Activated CD8-positive, alpha-beta memory T cell treated with anti-CD3 and anti-CD28 coated beads for 36 hours (primary cell): Measurements from ENCODE around the gene CAPN13. TPM values are rescaled to one million over a fixed set of nuclear protein-coding genes. Genes with fewer than 3 reads are reported as not detected.
"Not testable (repeated sequence)": the region's sequence is repeated elsewhere in the genome, so short reads cannot be mapped to it uniquely, and the experiment has no call there.

ENCODE experiments used
- CTCF ChIA-PET: fragments of 350-600 bp; sonication (Branson Sonifier 250); formaldehyde crosslinking; loops from one replicate; lab custom pipeline; 2021; ENCODE audit warnings: antibody characterized with exemption; lab: Charles Lee
- POLR2A ChIA-PET: fragments of 350-600 bp; sonication (Branson Sonifier 250); formaldehyde crosslinking; loops from one replicate; lab custom pipeline; 2021; ENCODE audit warnings: antibody characterized with exemption; lab: Charles Lee
- total RNA-seq, 2 experiments: library from RNA; stranded (reverse); gene quantifications; one replicate each; pipeline ENCODE4 v1.2.3, GENCODE V29; 2021

CAPN13 gene
- total RNA-seq, 2 experiments from 2014 or later, result not detected

DNA sequence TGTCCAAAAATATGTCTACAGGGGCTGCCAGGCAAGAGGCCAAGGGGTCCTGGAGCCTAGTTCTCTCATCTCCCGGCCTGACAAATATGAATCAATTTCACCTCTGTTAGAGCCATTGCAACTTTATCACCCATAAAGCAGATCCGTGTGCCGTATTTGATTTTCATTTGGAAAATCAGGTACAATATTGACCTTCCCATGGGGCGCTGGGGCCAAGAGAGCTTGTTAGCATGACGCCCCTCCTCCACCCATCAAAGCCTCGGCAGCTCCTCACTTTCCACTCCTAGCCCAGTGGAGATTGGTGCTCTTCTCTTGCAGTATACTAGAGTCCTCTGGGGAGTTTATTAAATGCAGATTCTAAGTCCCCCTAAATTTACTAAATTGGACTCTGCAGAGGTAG lies 96.8 kb downstream of the CAPN13 start:
- ChIA-PET CTCF (interaction anchor here (0.8 to 11.0 kb wide), 10 partner anchors 8 to 623 kb away, joined by 3 to 202 read pairs (median 4); no protein-coding TSS in a partner anchor), POLR2A (no interaction called here)

- CTCF ChIA-PET, result interaction anchor here (0.8 to 11.0 kb wide), 6 partner anchors 16 to 624 kb away, joined by 3 to 202 read pairs (median 10); no protein-coding TSS in a partner anchor
- POLR2A ChIA-PET, result no interaction called here
Measured at GRCh38 chr2:30710016-30710415, 97.2 kb downstream of the CAPN13 start.

GRCh38 chr2:30709516-30709915 lies 97.7 kb downstream of the CAPN13 start:
- ChIA-PET POLR2A (no interaction called here), CTCF (interaction anchor here (1.2 to 11.0 kb wide), 5 partner anchors 15 to 624 kb away, joined by 3 to 202 read pairs (median 16); no protein-coding TSS in a partner anchor)

DNA sequence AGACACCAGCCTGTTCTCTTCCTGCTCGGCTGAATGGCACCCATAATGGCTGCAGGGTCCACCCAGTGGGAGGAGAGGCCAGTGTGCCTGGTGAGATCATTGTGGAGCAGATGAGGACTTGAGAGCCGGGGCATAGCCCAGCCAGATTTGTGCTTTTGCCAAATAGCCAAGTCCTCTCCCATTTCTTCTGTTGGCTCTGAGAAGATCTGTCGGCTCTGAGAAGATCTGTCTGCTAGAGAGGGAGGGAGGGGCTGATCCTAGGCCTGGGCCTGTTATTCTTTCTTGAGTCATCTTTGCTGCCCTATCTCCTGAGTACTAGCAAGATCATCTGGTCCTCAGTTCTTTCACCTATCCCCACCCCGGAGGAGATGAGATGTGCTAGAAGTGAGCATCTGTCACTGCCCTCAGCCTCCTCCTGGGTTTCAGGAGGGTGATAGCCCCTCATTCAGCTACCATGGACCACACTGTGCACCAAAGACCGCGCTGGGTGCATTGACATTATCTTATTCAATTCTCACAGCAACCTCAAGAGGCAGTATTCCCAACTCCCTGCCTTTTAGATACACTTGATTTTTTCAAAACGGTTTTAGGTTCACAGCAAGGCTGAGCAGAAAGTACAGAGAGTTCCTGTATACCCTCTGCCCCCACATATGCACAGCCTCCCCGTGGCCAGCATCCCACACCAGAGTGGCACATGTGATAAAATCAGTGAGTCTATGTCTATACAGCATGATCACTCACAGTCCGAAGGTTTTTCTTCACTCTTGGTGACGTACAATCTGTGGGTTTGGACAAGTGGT lies 98.6 kb downstream of the CAPN13 start:
- POLR2A ChIA-PET, result no interaction called here
- CTCF ChIA-PET, result interaction anchor here (1.2 to 11.0 kb wide), 3 partner anchors 15 to 543 kb away, joined by 3 to 202 read pairs (median 32); no protein-coding TSS in a partner anchor

DNA sequence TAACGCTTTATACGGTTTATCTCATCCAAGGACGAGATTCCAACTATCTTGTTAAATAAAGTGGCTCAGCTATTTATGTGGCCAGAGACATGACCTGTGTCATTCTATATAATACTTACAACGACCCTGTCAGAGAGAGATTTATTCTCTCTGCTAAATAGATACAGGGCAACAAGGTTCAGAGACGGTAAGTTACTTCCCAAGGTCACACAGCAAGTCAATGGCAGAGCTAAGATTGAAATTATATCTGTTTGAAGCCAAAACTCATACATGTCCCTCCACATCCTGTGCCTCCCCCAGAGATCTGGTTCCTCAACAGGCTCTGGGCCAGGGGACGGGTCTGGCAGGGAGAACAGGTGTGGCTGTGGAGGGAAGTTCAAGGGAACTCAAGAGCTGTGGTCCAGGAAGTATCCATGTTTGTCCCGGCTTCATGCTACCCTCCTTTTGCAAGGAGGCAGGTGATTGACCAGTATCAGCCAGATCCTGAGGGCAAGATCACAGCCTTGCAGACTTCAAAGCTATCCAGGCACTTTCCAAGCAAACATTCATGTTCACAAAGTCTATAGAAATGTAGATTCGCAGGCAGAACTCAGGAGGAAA lies 99.8 kb downstream of the CAPN13 start:
- CTCF ChIA-PET, result interaction anchor here (0.6 to 11.0 kb wide), 11 partner anchors 10 to 568 kb away, joined by 3 to 202 read pairs (median 3); no protein-coding TSS in a partner anchor
- POLR2A ChIA-PET, result no interaction called here

DNA sequence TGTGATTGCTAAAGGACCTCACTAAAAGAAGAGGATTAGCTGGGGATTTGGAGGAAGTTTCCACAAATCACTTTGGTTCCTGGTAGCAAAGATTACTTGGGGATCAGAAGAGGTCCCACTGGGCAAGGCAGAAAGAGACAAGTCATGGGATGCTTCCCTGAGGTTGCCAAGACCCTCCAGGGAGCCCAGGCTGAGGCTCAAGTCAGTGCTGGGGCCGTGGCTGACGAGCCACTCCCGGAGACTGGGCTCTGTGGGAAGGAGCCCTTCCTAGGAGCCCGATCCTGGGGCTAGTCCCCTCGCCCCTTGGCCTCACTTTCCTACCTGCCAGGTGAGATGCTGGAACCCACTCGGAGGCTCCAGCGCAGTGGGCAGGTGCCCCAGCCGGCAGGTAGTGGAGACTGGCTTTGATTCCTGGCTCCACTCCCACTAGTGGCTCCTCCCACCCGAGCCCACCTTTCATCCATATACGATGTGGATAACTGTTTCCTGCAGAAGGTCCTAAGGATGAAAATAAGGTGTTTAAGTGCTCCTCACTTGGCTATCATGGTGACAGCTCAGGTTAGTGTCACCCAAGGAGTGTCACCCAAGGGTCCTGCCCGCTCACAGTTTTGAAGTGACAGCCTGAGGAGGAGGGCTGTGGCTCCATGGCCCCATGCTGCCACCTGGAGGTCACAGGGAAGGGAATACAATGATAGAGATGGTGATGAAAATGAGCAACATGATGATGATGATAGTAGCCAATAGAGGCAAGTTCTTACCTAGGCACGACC lies 100.5 kb downstream of the CAPN13 start:
- ChIA-PET POLR2A (no interaction called here), CTCF (interaction anchor here (0.6 to 11.0 kb wide), 13 partner anchors 9 to 568 kb away, joined by 3 to 202 read pairs (median 3); no protein-coding TSS in a partner anchor)

DNA sequence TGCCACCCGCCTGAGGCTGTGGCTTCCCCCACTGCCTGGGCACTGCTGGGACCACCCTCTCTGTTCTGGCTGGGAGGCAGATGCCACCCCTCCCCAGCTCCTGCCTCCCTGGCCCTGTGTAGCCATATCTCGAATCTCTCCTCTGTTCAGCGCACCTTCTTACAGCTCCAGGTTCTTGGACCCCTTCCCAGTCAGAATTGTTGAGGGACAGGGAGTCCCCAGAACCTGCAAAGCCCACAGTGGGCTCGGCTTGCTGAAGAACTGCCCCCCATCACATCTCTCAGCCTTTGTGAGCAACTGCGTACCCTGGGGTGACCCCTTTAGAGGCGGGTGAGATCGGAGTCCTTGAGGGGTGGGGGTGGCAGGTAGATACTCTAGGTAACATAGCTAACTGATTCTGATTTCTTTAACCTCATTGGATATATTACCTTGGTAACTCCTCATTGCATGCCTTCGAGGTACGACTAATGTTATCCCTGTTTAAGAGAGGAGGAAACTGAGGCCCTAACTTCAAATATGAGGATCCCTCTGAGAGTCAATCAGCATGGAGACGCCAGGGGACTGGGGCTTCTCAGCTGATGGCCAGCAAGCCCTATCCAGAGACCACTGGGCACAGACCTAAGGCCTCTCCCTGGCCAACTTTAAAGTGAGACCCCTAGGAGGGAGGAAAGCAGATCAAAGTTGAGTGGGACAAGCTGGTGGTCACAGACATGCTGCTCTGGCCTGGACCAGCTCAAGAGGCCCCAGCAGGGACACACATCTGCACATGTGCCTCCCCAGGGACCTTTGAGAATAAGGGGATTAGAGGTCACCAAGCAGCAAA lies 101.3 kb downstream of the CAPN13 start:
- ChIA-PET CTCF (interaction anchor here (0.8 to 11.0 kb wide), 8 partner anchors 7 to 540 kb away, joined by 3 to 202 read pairs (median 3); no protein-coding TSS in a partner anchor), POLR2A (no interaction called here)

- CTCF ChIA-PET, result interaction anchor here (1.0 to 3.6 kb wide), 3 partner anchors 8 to 540 kb away, joined by 3 to 17 read pairs (median 3); no protein-coding TSS in a partner anchor
Measured at GRCh38 chr2:30705056-30705455, 102.2 kb downstream of the CAPN13 start.

DNA sequence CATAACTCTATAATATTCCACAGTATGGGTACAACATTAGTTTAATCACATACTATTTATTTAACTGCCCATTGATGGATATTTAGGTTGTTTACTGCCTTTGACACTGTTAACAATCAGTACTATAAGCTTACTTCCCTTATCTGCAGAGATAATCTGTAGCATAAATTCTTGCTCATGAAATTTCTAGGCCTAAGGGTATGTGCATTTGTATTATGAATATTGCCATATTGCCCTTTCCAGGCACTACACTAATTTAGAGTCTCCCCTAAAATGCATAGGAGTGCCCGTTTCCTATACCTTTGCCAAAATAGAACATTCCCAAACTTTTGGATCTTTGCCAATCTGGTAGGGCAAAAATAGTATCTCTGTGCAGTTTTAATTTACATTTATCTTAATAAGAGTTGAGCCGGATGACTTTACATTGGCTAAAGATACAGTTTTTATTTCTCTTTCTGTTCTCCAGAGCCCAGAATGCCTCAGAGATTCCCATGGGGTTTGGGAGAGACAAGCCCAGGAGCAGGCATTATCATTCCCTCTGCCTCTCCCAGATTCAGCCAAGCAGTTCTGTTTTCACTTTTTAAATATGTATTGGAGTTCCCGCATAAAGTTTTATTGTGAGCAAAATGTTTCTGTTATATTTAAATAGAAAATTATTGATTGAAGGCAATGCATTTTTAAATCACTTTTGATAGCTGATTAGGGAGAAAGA lies 102.8 kb downstream of the CAPN13 start:
- POLR2A ChIA-PET, result no interaction called here
- CTCF ChIA-PET, result interaction anchor here (1.0 to 3.6 kb wide), 2 partner anchors 9 to 540 kb away, joined by 3 to 17 read pairs; no protein-coding TSS in a partner anchor

More at GRCh38 chr2:30705056-30705455, 102.2 kb downstream of the CAPN13 start:
- POLR2A ChIA-PET, result no interaction called here

DNA sequence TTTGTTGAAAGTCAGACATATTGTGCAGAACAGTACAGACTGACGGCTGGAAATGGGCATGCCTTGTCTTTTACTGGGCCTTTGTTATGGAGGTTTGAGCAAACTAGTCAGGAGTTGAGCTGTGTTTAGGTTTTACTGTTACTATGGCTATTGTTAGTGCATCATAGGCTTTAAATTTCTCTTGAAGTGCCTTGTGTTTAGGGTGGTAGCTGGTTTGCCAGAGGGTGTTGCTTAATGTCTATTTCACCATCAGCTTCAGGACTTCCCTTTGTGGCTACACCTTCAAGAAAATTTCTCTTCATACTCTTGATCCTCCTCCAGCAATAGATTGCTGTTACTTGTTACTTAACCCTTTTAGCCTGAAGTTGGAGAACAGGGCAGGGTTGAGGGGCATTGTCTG lies 104.6 kb downstream of the CAPN13 start:
- POLR2A ChIA-PET, result no interaction called here
- CTCF ChIA-PET, result interaction anchor here (0.6 to 3.6 kb wide), 3 partner anchors 9 to 538 kb away, joined by 3 to 17 read pairs (median 7); no protein-coding TSS in a partner anchor

- POLR2A ChIA-PET, result no interaction called here
- CTCF ChIA-PET, result interaction anchor here (1.9 to 3.6 kb wide), 2 partner anchors 10 to 537 kb away, joined by 7 to 17 read pairs; no protein-coding TSS in a partner anchor
Measured at GRCh38 chr2:30701782-30702181, 105.5 kb downstream of the CAPN13 start.

- CTCF ChIA-PET, result interaction anchor here (0.7 to 1.4 kb wide), 4 partner anchors 9 to 533 kb away, joined by 3 read pairs; no protein-coding TSS in a partner anchor
- POLR2A ChIA-PET, result not testable (repeated sequence)
Measured at GRCh38 chr2:30697242-30698103, 109.8 kb downstream of the CAPN13 start.

GRCh38 chr2:30695749-30696148 lies 111.5 kb downstream of the CAPN13 start:
- ChIA-PET POLR2A (no interaction called here), CTCF (interaction anchor here (0.8 to 1.4 kb wide), 2 partner anchors 10 to 16 kb away, joined by 3 read pairs; no protein-coding TSS in a partner anchor)

DNA sequence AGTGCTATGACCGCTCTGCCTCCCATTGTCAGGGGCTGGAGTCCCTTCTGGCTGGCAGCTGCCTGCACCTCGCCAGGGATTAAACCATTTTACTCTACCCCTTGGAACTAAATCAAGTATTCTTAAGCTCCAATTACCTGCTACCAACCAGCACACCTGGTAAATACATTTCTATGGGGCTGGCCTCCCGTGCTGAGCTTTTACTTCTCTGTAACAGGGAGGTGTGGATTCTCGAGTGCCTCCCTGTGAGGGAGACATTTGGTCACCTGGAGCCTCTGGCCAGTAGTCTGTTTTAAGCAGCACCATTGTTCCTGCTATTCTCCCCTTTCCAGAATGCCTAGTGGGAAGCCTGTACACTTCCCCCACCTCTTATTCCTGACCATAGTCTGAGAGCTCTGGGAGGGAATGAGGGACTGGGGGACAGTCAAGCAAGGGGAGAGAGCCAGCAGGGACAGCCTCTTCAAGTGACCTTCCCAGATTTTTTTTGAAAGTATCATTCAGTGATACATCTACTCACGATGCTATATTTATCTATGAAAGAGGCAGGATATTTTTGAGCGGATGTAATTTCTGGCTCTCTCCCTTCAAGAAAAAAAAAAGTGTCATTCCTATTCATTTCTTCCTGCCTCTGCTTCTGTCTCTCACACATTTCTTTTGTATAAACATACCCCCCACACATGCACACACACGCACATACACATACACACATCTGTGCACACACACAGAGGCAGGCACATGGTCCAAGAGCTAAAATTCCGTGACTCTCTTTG lies 112.8 kb downstream of the CAPN13 start:
- POLR2A ChIA-PET, result no interaction called here
- CTCF ChIA-PET, result interaction anchor here (1.4 to 1.7 kb wide), 3 partner anchors 14 to 530 kb away, joined by 3 to 6 read pairs (median 4); no protein-coding TSS in a partner anchor

DNA sequence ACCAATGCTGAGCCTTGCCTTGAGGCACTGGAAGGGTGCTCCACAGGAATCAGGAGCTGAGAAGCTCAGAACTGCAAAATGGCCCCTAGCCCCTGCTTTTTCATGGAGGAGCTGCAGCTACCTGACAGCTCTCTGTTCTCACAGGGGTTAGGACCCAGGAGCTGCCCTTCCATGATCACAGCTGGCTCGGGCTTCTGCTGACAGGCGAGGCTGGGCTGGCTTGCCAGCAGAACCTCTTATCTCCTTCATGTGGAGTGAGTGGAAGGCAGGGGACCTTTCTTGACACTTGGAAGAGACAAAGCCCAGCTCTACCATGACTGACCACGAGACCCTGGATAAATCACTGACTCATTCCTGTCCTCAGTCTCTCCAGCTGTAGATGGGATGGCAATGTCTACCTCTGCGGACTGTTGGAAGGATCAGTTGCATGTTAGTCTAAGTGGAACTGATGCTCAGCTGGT lies 113.4 kb downstream of the CAPN13 start:
- CTCF ChIA-PET, result interaction anchor here (1.4 to 1.7 kb wide), 3 partner anchors 15 to 529 kb away, joined by 3 to 6 read pairs (median 4); no protein-coding TSS in a partner anchor
- POLR2A ChIA-PET, result no interaction called here
